Activated T-helper 1 cell treated with anti-CD3 and anti-CD28 coated beads, Interleukin-12 subunit alpha, Interleukin-12 subunit beta, Interleukin-2, Interleukin-4 antibody, amounts not matched to agents 30 ng/mL and 10 ng/mL and 1 ng/mL, durations not matched to agents 14 hours and 24 hours and 36 hours (primary cell): ENCODE data around the gene MPST. TPM values are rescaled to one million over a fixed set of nuclear protein-coding genes. Genes with fewer than 3 reads are reported as not detected.
A peak's percentile ranks its signal among the peaks of the same experiment; 100 is the strongest.

Experiments used
- DNase-seq: peaks from one replicate; pipeline ENCODE4 v3.0.0; 2021; ENCODE audit warnings: low spot score
- H3K27ac Mint-ChIP-seq: one replicate; pipeline ENCODE4 v1.8.0; 2021; ENCODE audit warnings: mild to moderate bottlenecking, mixed read lengths
- H3K27me3 Mint-ChIP-seq: one replicate; pipeline ENCODE4 v1.8.0; 2022; ENCODE audit warnings: mild to moderate bottlenecking, moderate library complexity, mixed read lengths; ENCODE audit not compliant: insufficient read depth
- H3K36me3 Mint-ChIP-seq: one replicate; pipeline ENCODE4 v1.8.0; 2021; ENCODE audit warnings: low read depth, mixed read lengths
- H3K4me1 Mint-ChIP-seq: one replicate; pipeline ENCODE4 v1.8.0; 2021; ENCODE audit warnings: low read depth, mixed read lengths
- H3K4me3 Mint-ChIP-seq: one replicate; pipeline ENCODE4 v1.8.0; 2021; ENCODE audit warnings: mild to moderate bottlenecking, moderate library complexity, mixed read lengths
- H3K9me3 Mint-ChIP-seq: one replicate; pipeline ENCODE4 v1.8.0; 2021; ENCODE audit warnings: mixed read lengths
- intact Hi-C: fragments of 100-400 bp; cut with micrococcal nuclease; formaldehyde crosslinking; loops from one replicate; pipeline ENCODE4 v1.15.1; 2024
- total RNA-seq: library from RNA; stranded (reverse); gene quantifications from 2 replicates; pipeline ENCODE4 v1.2.3, GENCODE V29; 2022

The MPST gene
- total RNA-seq, 1 donor from 2014 or later, result 18.0 TPM

- H3K36me3 Mint-ChIP-seq, result no peaks in the 10 kb centered on the region
Observed at GRCh38 chr22:37048133-37048532, 28.6 kb downstream of the MPST start.

GRCh38 chr22:37049224-37049623 is 29.7 kb downstream of the MPST start:
- intact Hi-C loops, result no loop called here
- DNase-seq, result no peak
- Mint-ChIP-seq H3K27me3 (peaks cover 1% of the 10 kb centered on the region), H3K27ac (peak overlapping the region; percentile 24), H3K9me3 (no peaks in the 10 kb centered on the region), H3K4me1 (peaks cover 15% of the 10 kb centered on the region), H3K4me3 (no peak overlapping the region), H3K36me3 (no peaks in the 10 kb centered on the region)

More at GRCh38 chr22:37048133-37048532, 28.6 kb downstream of the MPST start:
- intact Hi-C loops, result no loop called here
- Mint-ChIP-seq H3K4me1 (peaks cover 15% of the 10 kb centered on the region), H3K4me3 (no peak overlapping the region), H3K27me3 (peaks cover 1% of the 10 kb centered on the region), H3K9me3 (no peaks in the 10 kb centered on the region), H3K27ac (no peak overlapping the region)
- no peak for DNase-seq

- DNase-seq, result no peak
- Mint-ChIP-seq H3K36me3 (peaks cover 2% of the 10 kb centered on the region), H3K27me3 (peaks cover 1% of the 10 kb centered on the region), H3K9me3 (no peaks in the 10 kb centered on the region), H3K27ac (no peak overlapping the region), H3K4me1 (peaks cover 9% of the 10 kb centered on the region), H3K4me3 (peak overlapping the region; percentile 75)
- intact Hi-C loops, result loop anchor here (1.0 kb wide), 1 partner anchor 275 kb away; the partner anchor contains the start of gene IFT27
Observed at GRCh38 chr22:37050913-37051312, 31.4 kb downstream of the MPST start.

GRCh38 chr22:37051391-37052385 is 32.1 kb downstream of the MPST start, which contains the start of gene KCTD17:
Gene KCTD17, plus strand, starts transcription at chr22:37051742. Its CDS starts 19 bp downstream, at chr22:37051761.
- peak; percentile 79 for DNase-seq
- H3K27me3 Mint-ChIP-seq, result peaks cover 1% of the 10 kb centered on the region
- intact Hi-C loops, result loop anchor here (1.0 kb wide), 1 partner anchor 275 kb away; the partner anchor contains the start of gene IFT27
- peaks cover 9% of the 10 kb centered on the region for H3K4me1 Mint-ChIP-seq
- peak within 1 kb of the TSS; percentile 74 for H3K27ac Mint-ChIP-seq
- no peaks in the 10 kb centered on the region for H3K9me3 Mint-ChIP-seq
- H3K36me3 Mint-ChIP-seq, result peaks cover 6% of the 10 kb centered on the region
- H3K4me3 Mint-ChIP-seq, result peak within 1 kb of the TSS; percentile 87

GRCh38 chr22:37052386-37053309 is 33.1 kb downstream of the MPST start:
- Mint-ChIP-seq H3K4me1 (peaks cover 9% of the 10 kb centered on the region), H3K9me3 (no peaks in the 10 kb centered on the region), H3K4me3 (peak overlapping the region; percentile 87), H3K27me3 (peaks cover 1% of the 10 kb centered on the region), H3K36me3 (peaks cover 11% of the 10 kb centered on the region), H3K27ac (peak overlapping the region; percentile 74)
- DNase-seq, result no peak
- intact Hi-C loops, result no loop called here

GRCh38 chr22:37053310-37054055 is 33.9 kb downstream of the MPST start:
- no peaks in the 10 kb centered on the region for H3K9me3 Mint-ChIP-seq
- peaks cover 14% of the 10 kb centered on the region for H3K36me3 Mint-ChIP-seq
- intact Hi-C loops, result no loop called here
- peaks cover 9% of the 10 kb centered on the region for H3K4me1 Mint-ChIP-seq
- H3K27me3 Mint-ChIP-seq, result peaks cover 1% of the 10 kb centered on the region
- no peak overlapping the region for H3K27ac Mint-ChIP-seq
- peak overlapping the region; percentile 87 for H3K4me3 Mint-ChIP-seq
- DNase-seq, result no peak

- Mint-ChIP-seq H3K36me3 (peaks cover 14% of the 10 kb centered on the region), H3K27me3 (peaks cover 1% of the 10 kb centered on the region), H3K4me1 (peaks cover 9% of the 10 kb centered on the region), H3K9me3 (no peaks in the 10 kb centered on the region), H3K4me3 (peak overlapping the region; percentile 53), H3K27ac (no peak overlapping the region)
- intact Hi-C loops, result no loop called here
- DNase-seq, result no peak
Observed at GRCh38 chr22:37054056-37054395, 34.5 kb downstream of the MPST start.

GRCh38 chr22:37054600-37055365 is 35.2 kb downstream of the MPST start:
- no peak overlapping the region for H3K27ac Mint-ChIP-seq
- peaks cover 14% of the 10 kb centered on the region for H3K36me3 Mint-ChIP-seq
- peaks cover 9% of the 10 kb centered on the region for H3K4me1 Mint-ChIP-seq
- peaks cover 1% of the 10 kb centered on the region for H3K27me3 Mint-ChIP-seq
- no peak for DNase-seq
- intact Hi-C loops, result no loop called here
- no peak overlapping the region for H3K4me3 Mint-ChIP-seq
- H3K9me3 Mint-ChIP-seq, result no peaks in the 10 kb centered on the region

- Mint-ChIP-seq H3K27ac (no peak overlapping the region), H3K36me3 (peaks cover 18% of the 10 kb centered on the region), H3K27me3 (no peaks in the 10 kb centered on the region), H3K9me3 (no peaks in the 10 kb centered on the region), H3K4me3 (no peak overlapping the region), H3K4me1 (peaks cover 23% of the 10 kb centered on the region)
- intact Hi-C loops, result no loop called here
- DNase-seq, result no peak
Observed at GRCh38 chr22:37056246-37056645, 36.7 kb downstream of the MPST start.

GRCh38 chr22:37057226-37057625 is 37.7 kb downstream of the MPST start:
- H3K27ac Mint-ChIP-seq, result no peak overlapping the region
- peaks cover 22% of the 10 kb centered on the region for H3K4me1 Mint-ChIP-seq
- DNase-seq, result no peak
- H3K36me3 Mint-ChIP-seq, result peaks cover 19% of the 10 kb centered on the region
- no peak overlapping the region for H3K4me3 Mint-ChIP-seq
- intact Hi-C loops, result no loop called here
- H3K27me3 Mint-ChIP-seq, result no peaks in the 10 kb centered on the region
- H3K9me3 Mint-ChIP-seq, result no peaks in the 10 kb centered on the region

GRCh38 chr22:37057796-37058510 is 38.4 kb downstream of the MPST start:
- H3K4me3 Mint-ChIP-seq, result no peak overlapping the region
- no peaks in the 10 kb centered on the region for H3K27me3 Mint-ChIP-seq

More at GRCh38 chr22:37057796-37058510, 38.4 kb downstream of the MPST start:
- peaks cover 19% of the 10 kb centered on the region for H3K36me3 Mint-ChIP-seq
- no peaks in the 10 kb centered on the region for H3K9me3 Mint-ChIP-seq
- H3K27ac Mint-ChIP-seq, result no peak overlapping the region
- peaks cover 15% of the 10 kb centered on the region for H3K4me1 Mint-ChIP-seq
- no peak for DNase-seq
- intact Hi-C loops, result no loop called here
